AG04450 (cell line): ENCODE results near the gene DCAKD. TPM values are rescaled to one million over a fixed set of nuclear protein-coding genes. Genes with fewer than 3 reads are reported as not detected.
A peak's percentile ranks its signal among the peaks of the same experiment; 100 is the strongest.

Experiments
- CTCF ChIA-PET: fragments of 300-600, 350-600 bp; formaldehyde crosslinking; extraction: SDS; loops from one replicate; lab custom pipeline; 2022; ENCODE audit warnings: antibody characterized with exemption, inconsistent platforms; lab: Charles Lee
- POLR2A ChIA-PET: fragments of 350-600 bp; formaldehyde crosslinking; extraction: SDS; loops from one replicate; lab custom pipeline; 2021; ENCODE audit warnings: antibody characterized with exemption, inconsistent platforms; lab: Yijun Ruan, JAX
- DNase-seq: peaks from one replicate; pipeline ENCODE4 v3.0.0-alpha.2; 2011; ENCODE audit warnings: low read depth, low spot score
- H3K27ac ChIP-seq: one replicate; pipeline ENCODE4 v1.5.1; 2012; ENCODE audit warnings: low read depth, low read length, control low read depth
- H3K27me3 ChIP-seq: one replicate; pipeline ENCODE4 v1.6.0; 2012; ENCODE audit warnings: low read length; ENCODE audit not compliant: control insufficient read depth, insufficient read depth
- H3K4me3 ChIP-seq: 2 replicates; pipeline ENCODE4 v1.5.1; 2011; ENCODE audit warnings: mild to moderate bottlenecking, low read depth, low read length, control low read depth
- H3K9me3 ChIP-seq: 2 replicates; pipeline ENCODE4 v1.5.1; 2012; ENCODE audit warnings: low read length; ENCODE audit not compliant: control insufficient read depth, insufficient read depth
- CTCF ChIP-seq: IDR thresholded peaks from 2 replicates; pipeline ENCODE4 v1.5.1; 2011; ENCODE audit warnings: low read depth, low read length, control low read depth, inconsistent platforms
- polyA minus RNA-seq: library from RNA; depleted of rRNA, polyadenylated mRNA; stranded (reverse); fragments of >200 nt; gene quantifications from 2 replicates; pipeline ENCODE4 v1.2.3, GENCODE V29; 2011; rRNA and poly(A)+ RNA removed
- polyA plus RNA-seq: library from polyadenylated mRNA; depleted of rRNA; stranded (reverse); fragments of >200 nt; gene quantifications from 2 replicates; pipeline ENCODE4 v1.2.3, GENCODE V29; 2011; rRNA removed

The DCAKD gene
- 21.8 and 29.1 TPM in 2 replicates for polyA plus RNA-seq
- polyA minus RNA-seq = 50.3 and 67.2 TPM in 2 replicates

DNA sequence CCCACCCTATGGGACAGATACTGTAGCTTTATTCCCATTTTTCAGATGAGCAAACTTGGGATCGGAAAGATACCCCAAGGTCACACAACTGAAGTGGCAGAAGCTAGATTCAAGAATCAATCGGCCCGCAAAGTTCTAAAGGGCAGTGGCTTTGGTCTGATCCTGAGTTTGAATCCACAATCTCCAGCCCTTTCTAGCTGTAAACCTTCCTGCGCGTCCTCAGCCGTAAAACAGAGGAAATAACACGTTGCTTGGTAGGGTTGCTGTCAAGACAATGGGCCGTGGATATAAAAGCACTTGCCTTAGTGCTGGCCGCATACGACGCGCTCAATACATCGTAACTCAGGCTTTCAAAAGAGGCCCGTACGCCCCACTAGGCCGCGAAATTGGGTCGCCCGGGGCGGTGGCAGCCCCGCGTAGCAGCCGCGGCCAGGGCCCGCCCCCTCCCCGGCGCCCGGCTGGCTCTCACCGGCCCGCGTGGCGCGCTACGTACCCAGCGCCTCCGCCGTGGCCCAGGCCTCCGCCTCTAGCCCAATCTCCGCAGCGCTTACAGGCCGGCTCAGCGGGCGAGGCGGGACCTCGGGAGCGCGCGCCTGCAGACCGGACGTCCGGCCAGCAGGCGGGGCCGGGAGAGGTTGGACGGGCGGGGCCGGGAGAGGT lies at the start of gene DCAKD:
Gene DCAKD (minus strand): TSS at position 573 of the 660 bp plus-strand sequence. CDS start 16,747 bp downstream, outside the sequence.
- Histone ChIP-seq H3K4me3 (peak within 1 kb of the TSS; percentile 71), H3K9me3 (no peaks in the 10 kb centered on the region), H3K27ac (peak within 1 kb of the TSS; percentile 94), H3K27me3 (no peaks in the 10 kb centered on the region)
- TF ChIP-seq CTCF = no peak
- ChIA-PET CTCF (interaction anchor here (2.0 to 2.6 kb wide), 3 partner anchors 29 to 84 kb away, joined by 7 to 19 read pairs (median 8); partner anchors contain the start of gene ACBD4), POLR2A (interaction anchor here (0.9 to 2.5 kb wide), 4 partner anchors 10 to 25 kb away, joined by 3 to 11 read pairs (median 4); partner anchors contain the start of gene NMT1)
- peak; percentile 86 for DNase-seq

DNA sequence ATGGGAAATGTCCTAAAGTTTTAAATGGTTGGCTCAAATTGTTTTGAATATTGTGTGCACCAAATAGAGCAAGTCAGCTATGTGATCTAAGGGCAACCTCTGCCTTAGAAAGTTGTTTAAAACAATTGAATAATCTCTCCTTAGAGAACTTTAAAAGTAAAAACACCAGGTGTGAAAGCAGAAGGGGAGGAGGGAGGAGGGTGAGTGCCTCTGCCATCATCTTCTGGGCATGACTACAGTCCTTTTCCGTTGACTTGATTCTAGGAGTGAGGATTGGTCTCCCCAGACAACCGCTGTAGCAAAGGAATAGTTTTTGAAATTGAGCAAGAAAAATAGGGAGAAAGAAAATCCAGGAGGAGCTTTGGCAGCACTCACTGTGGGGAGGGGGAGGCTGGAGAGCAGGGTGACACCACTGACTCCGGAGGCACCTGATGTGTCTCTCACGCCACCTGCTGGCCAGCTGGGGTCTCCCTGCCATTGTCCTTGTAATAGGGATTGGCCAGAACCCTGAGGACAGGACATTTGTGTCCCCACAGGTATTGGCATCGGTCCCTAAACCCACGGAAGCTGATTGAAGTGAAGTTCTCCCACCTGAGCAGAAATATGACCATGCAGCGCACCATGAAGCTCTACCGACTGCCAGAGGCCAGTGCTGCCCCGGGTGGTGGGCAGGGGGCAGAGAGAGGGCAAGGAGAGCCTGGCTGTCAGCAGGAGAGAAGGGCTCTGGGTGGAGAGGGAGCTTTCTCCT lies 47.6 kb upstream of the DCAKD start:
- peak; percentile 44 for DNase-seq
- peak; percentile 83 for TF ChIP-seq CTCF
- Histone ChIP-seq H3K27ac (peak overlapping the region; percentile 39), H3K9me3 (no peaks in the 10 kb centered on the region), H3K4me3 (no peak overlapping the region), H3K27me3 (no peaks in the 10 kb centered on the region)
- ChIA-PET POLR2A (interaction anchor here (0.6 to 0.8 kb wide), 2 partner anchors 78 to 160 kb away, joined by 3 read pairs; no protein-coding TSS in a partner anchor), CTCF (interaction anchor here (0.6 to 5.8 kb wide), 28 partner anchors 9 to 197 kb away, joined by 3 to 38 read pairs (median 4); partner anchors contain the start of genes ACBD4, DCAKD and PLCD3)

DNA sequence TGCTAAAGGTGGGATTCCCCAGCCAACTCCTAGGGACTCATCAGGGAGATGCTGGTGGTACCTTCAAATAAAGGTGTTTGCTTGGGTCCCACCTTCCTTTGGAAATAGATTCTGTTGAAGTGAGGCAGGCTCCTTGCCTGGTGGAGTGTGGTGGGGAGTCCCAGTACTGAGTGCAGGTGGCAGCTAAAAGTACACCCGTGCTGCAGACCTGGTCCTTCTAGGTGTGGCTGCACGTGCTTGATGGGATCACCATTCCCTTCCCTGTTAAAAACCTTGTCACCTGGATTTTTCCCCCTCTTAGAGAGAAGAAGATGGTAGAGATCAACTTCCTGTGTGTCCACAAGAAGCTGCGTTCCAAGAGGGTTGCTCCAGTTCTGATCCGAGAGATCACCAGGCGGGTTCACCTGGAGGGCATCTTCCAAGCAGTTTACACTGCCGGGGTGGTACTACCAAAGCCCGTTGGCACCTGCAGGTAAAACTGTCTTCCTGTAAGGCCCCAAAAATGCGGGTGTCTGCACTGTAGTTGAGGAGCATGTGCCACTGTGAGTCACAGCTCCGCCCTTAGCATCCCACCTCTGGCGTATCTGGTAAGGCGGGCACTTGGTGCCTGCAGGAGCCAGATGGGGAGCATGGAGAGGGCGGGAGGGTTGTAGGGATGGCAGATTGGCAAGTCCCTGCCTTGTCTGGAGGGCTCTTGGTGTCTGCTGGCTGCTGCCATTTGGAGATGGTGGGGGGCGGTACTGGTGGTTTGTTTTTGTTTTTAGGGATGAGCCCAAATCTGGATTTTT lies 46.8 kb upstream of the DCAKD start:
- H3K4me3 ChIP-seq = no peak overlapping the region
- CTCF ChIA-PET = interaction anchor here (0.6 to 5.8 kb wide), 18 partner anchors 8 to 196 kb away, joined by 3 to 38 read pairs (median 4); partner anchors contain the start of gene ACBD4
- no peaks in the 10 kb centered on the region for H3K27me3 ChIP-seq
- POLR2A ChIA-PET = no interaction called here
- H3K27ac ChIP-seq = peak overlapping the region; percentile 39
- DNase-seq = no peak
- TF ChIP-seq CTCF = no peak
- H3K9me3 ChIP-seq = no peaks in the 10 kb centered on the region

DNA sequence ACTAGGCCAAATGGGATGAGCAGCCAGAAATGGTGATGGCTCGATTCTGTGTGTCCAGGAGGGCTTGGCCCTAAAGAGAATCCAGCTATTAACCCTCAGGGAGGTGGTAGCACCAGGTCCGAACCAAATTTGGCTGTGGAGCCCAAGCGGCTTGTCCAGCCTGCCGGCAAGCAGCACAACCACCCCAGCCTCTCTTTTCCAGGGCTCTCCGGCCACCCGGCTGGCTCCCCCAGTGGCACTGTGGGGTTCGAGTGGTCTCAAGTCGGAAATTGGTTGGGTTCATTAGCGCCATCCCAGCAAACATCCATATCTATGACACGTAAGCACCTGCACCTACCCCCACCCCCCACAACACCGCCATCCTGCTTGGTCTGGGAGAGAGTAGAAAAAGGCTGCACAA lies 45.5 kb upstream of the DCAKD start:
- TF ChIP-seq CTCF = no peak
- ChIA-PET POLR2A (no interaction called here), CTCF (interaction anchor here (0.6 to 5.8 kb wide), 6 partner anchors 29 to 177 kb away, joined by 3 to 38 read pairs (median 8); partner anchors contain the start of gene ACBD4)
- H3K9me3 ChIP-seq = no peaks in the 10 kb centered on the region
- H3K4me3 ChIP-seq = no peak overlapping the region
- H3K27ac ChIP-seq = no peak overlapping the region
- no peaks in the 10 kb centered on the region for H3K27me3 ChIP-seq
- DNase-seq = no peak
